NCI-H1417 (cell line): ENCODE measurements around the gene LSM14B.

ENCODE experiments used
- DNase-seq, 3 experiments: peaks; one replicate each; lab custom pipeline; 2025; lab: John Stamatoyannopoulos, UW

LSM14B gene

DNA sequence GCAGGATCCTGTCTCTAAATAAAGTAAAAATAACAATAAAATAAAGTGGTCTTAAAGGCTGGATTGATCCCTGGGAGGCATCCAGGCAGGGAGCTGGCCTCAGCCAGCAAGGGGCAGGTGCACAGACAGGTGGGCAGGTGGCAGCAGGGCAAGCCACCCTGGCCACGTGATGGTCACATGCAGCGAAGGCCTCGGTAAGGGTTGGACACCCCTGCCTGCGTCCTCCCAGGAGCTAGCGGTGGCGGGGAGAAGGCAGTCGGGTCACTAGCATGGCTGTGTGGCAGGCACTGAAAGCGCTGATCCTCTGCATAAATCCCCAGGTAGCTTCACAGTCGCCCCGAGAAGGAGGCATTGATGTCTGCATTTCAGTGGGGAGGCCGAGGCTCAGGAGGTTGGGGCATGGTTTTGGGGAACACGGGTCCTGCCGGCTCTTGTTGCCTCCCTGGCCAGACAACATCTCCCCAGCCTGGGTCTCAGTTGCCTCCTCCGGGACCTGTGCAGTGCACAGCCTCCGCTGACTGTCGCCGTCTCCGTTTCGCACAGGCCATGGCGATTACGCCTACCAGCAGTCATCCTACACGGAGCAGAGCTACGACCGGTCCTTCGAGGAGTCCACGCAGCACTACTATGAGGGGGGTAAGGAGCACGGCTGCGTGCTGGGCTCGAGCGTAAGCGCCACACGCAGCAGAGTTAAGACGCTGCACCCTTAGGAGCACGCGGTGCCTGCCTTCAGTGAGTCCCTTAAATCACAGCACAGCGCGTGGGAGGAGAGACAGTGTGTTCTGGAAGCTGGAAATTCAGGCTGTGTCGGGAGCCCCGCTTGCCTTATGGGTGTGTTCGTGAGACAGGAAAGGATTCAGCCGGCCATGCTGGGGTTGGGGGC is 42.8 kb downstream of the LSM14B start:
- DNase-seq, result no peak

DNA sequence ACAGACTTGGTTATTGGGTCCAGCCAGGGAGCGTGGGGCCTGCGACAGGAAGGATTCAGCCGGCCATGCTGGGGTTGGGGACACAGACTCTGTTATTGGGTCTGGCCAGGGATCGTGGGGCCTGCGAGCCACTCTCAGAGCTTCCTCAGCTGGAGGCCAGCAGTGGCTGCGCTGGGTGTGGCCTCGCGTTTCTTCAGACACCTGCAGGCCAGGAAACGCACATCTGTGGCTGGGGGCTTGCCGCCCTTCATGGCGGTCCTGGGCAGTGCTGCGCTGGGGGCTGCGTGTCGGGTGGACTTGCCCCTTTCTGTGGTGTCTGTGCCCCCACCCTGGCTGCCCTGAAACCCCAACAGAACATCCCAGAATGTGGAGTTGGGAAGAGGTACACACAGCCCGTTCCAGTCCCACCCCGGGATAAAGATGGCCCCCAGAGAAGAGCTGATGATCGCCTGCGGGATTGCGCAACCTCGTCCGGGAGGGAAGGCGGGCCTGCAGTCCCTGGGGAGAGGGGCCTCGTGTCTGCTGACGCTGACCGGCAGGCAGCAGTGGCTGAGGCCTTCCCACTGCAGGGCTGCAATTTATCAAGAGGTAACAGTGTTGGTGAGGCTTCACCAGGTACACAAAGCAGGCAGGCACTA is 43.6 kb downstream of the LSM14B start:
- DNase-seq, result no peak

DNA sequence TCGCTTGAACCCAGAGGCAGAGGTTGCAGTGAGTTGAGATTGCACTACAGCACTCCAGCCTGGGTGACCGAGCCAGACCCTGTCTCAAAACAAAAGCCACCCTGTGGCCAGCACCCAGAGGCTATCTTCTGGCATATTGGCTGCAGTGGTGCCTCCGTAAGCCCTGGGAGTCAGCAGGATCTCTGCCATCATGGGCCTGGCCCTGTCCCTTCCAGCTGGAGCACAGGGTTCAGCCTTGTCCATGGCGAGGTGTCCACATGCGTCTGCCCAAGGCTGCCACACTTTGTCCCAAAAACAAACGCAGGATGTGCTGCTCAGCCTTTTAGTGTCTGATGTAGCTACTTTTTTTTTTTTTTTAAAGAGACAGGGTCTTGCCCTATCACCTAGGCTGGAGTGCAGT is 45.2 kb downstream of the LSM14B start:
- no peak for DNase-seq

GRCh38 chr20:62168061-62168460 is 45.8 kb downstream of the LSM14B start:
- no peak for DNase-seq

GRCh38 chr20:62168890-62169435 is 46.7 kb downstream of the LSM14B start:
- no peak for DNase-seq

DNA sequence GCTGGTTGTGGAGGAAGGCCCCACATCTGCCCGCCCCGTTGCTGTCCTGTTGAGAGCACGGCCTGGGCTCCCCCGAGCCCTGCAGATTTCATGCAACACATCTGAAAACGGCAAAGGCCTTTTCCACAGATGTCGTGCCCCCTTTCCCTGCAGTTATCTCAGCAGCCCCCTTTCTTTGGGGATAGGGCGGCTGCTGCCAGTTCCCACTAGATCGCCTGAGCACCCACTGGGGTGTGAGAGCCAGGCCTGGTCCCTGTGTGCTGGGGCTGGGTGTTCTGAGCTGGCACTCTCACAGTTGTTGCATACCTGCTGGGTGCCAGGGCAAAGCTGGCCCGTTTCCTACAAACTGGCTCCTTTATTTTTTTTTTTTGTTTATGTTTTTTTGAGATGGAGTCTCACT is 48.3 kb downstream of the LSM14B start:
- DNase-seq, result no peak

- DNase-seq, result no peak
Measured at GRCh38 chr20:62171245-62171644, 49.0 kb downstream of the LSM14B start.

GRCh38 chr20:62172666-62173065 is 50.4 kb downstream of the LSM14B start:
- DNase-seq, result no peak

- no peak for DNase-seq
Measured at GRCh38 chr20:62174021-62174804, 51.9 kb downstream of the LSM14B start.

- DNase-seq, result no peak
Measured at GRCh38 chr20:62174870-62175624, 52.8 kb downstream of the LSM14B start.

DNA sequence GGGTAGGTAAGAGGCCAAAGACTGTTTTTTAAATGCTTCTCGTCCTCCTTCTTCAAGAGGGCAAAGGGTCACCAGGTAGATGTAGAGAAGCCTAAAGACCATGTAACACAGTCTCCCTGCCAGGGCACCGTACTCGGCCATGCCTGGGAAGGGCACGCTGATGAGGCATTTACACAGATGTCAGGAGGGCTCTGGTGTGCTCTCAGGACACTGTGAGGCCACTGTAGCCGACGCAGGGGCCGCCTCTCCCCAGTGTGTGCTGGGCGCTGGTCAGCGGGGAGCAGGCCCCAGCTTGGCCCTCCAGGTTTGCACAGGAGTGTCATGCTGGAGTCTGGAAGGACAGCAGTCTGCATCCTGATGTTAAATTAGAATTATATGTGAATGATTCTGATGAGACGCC is 53.4 kb downstream of the LSM14B start:
- no peak for DNase-seq

GRCh38 chr20:62176866-62177265 is 54.6 kb downstream of the LSM14B start:
- DNase-seq, result no peak

DNA sequence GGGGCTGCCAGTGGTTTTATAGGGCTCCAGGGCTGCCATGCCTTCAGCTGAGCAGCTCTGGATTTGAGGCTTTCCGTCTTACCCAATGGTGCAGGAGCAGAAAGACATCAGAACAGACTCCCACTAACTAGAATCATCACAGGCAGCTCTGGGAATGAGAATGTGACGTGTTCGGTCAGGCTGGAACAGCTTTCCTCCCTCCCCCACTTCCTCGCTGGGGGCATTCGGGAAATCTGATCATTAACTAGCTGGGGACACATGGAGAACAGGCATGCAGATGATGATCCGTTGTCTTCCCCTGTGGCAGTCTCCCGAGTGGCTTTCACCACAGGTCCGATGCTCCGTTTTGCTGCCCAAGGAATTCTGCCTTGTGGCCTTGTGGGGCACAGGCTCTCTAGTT is 55.0 kb downstream of the LSM14B start:
- no peak for DNase-seq

DNA sequence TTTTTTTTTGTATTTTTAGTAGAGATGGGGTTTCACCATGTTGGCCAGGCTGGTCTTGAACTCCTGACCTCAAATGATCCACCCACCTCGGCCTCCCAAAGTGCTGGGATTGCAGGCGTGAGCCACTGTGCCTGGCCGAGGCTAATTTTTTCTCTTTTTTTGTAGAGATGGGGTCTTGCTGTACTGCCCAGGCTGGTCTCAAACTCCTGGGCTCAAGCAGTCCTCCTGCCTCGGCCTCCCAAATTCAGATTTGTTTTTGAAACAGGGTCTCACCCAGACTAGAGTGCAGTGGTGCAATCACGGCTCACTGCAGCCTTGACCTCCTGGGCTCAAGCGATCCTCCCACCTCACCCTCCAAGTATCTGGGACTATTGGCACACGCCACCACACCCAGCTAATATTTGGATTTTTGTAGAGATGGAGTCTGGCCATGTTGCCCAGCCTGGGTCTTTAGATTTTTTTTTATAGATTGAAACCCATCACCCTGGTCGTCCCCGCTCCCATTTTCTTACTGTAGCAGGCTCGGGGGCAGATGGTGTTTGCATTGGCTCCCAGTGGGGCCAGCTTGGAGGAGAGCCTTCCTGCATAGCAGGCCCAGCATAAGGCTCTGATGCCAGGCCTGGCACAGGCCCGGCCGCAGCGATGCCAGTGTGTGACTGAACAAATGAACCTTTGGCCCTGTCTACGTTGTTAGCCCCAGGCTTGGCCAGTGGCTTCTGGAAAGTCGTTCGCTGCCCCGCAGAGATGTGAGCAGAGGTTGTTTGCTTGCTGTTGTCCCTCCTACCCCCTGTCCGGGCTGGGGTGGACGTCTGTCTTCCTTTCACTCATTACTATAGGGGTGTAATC is 56.3 kb downstream of the LSM14B start:
- DNase-seq, result no peak

DNA sequence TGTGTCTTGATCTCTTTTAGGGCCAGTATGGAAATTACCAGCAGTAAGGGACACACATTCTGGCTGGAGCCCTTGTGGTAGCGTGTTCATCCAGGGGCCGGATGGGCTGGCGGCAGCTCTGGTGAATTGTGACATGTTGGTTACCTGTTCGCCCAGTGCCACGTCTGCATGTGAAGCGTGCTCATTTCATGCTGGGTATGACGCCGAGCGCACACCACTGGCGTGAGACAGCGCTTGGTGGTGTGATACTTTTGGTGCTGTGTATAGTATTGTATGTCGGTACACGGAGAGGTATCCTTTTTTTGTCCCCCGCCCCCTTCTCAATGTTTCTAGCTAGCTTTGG is 56.9 kb downstream of the LSM14B start:
- no peak for DNase-seq

DNA sequence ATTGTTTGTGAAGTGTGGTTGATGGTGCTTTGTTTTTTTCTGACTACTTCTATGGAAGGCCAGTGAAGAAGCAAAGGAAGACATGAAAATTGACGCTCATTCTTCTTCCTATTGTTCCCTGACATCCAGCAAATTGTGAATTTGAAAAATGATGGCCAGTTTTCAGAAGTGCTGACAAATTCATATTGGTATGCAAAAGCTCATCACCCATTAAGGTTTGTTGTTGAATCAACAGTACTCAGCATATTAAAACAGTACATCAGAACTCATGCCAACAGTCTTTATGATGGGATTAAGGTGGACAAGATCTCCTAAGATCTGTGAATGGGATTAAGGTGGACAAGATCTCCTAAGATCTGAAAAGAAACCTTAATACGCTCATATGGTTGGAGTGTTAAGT is 59.5 kb downstream of the LSM14B start:
- no peak for DNase-seq

DNA sequence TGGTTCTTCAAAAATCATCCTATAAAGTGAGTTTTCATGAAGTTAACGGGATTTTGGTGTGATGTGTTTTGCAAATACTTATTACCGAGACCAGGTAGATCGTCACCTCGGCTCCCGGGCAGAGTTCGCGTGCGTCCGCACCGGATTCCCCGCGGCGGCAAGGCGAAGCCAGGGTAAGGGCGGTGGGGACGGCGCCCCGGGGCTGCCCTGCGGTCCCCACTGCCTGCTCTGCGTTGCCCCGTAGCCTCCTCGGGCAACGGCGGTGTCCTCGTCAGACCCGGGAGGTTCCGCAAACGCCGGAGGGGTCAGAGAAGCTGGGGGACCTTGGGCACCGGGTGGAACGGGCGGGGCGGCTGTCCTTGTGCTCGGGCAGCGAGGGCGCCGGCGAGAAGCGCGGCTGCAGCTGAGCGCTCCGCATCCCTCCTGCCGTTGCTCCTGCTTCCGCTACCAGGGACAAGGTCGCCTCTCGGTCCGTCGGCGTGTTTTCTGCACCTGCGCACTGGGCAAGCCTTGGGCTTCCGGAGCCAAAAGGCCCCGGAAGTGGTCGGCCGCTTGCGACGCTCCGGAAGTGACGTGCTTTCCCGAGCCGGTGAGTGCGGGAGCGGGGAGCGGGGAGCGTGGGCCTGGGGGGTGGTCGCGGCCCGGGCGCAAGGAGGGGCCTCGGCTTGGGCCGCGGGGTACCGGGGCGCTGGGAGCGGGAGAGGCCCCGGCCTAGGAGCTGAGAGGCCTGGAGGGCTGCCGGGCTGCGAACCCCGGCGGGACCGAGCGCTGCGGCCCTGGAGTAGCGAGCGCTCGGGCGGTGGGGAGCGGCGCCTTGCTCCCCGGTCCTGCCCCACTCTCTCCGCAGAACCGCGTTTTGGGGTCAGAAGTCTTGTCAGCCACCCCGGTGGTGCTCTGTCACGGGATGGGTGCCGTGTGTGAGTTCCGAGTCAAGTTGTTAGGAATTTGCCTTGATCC is 60.5 kb downstream of the LSM14B start, which contains the start of gene MTG2:
Gene MTG2, plus strand, starts transcription at position 560 of the 957 bp plus-strand sequence. CDS start 10,393 bp downstream, outside the sequence.
- peak; percentile 98 for DNase-seq

DNA sequence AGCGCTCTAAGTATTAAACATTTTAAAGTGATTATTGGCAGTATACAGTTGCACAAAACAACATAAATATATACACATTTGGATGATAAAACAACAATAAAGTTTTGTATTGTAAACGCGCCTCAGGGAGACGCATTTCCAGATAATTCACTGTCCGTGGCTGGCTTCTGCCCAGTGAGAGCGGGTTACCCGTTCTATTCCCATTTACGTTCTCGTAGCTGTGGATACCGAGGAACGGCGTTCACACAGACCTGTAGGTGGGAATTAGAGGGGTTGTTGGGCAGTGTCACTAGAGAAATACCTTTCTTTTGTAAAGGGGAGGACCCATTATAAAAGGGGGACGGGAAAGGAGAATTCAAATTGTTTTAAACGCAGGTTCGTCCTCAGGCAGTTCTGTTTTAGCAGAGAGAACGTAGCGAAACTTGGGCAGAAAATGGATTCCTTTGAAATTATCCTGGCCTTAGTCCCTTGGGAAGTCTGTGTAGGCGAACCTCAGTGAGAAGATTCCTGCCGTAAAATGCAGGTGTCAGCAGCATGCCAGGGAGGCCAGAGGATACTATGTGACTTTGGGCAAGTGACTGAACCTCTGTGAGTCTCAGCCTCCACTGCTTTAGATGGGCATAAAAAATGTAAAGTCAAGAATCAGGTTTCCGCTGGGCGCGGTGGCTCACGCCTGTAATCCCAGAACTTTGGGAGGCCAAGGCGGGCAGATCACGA is 61.3 kb downstream of the LSM14B start:
- peak in 1 of 3 experiments; percentile 59 for DNase-seq
